ENCODE results near the gene UCK2.
A peak's percentile ranks its signal among the peaks of the same experiment; 100 is the strongest.

The UCK2 gene

GRCh38 chr1:165826565-165827267 lies 698 bp upstream of the UCK2 start:
- no peaks in the 10 kb centered on the region for H3K9me3 Mint-ChIP-seq

GRCh38 chr1:165828103-165828668 lies 772 bp downstream of the UCK2 start:
- Mint-ChIP-seq H3K27me3 (no peaks in the 10 kb centered on the region), H3K4me3 (peak overlapping the region; percentile 99), H3K36me3 (ENCODE audit: low read depth) (peaks cover 15% of the 10 kb centered on the region), H3K27ac (peak overlapping the region; percentile 87), H3K4me1 (ENCODE audit: low read depth) (peaks cover 18% of the 10 kb centered on the region), H3K9me3 (no peaks in the 10 kb centered on the region)
- intact Hi-C loops (cut with micrococcal nuclease), result loop anchor here (5.0 kb wide), 2 partner anchors 44 to 131 kb away; partner anchors contain the start of gene ALDH9A1

More at GRCh38 chr1:165826565-165827267, 698 bp upstream of the UCK2 start:
- intact Hi-C loops (cut with micrococcal nuclease), result loop anchor here (1.0 to 5.0 kb wide), 4 partner anchors 46 to 129 kb away; partner anchors contain the start of genes ALDH9A1 and TMCO1
- Mint-ChIP-seq H3K36me3 (ENCODE audit: low read depth) (peaks cover 15% of the 10 kb centered on the region), H3K27ac (no peak overlapping the region), H3K4me1 (ENCODE audit: low read depth) (peaks cover 15% of the 10 kb centered on the region), H3K27me3 (no peaks in the 10 kb centered on the region), H3K4me3 (peak overlapping the region; percentile 99)

GRCh38 chr1:165828669-165829329 lies 1.4 kb downstream of the UCK2 start:
- peak overlapping the region; percentile 87 for H3K27ac Mint-ChIP-seq
- H3K4me3 Mint-ChIP-seq, result peak overlapping the region; percentile 99
- H3K4me1 Mint-ChIP-seq (ENCODE audit: low read depth), result peaks cover 22% of the 10 kb centered on the region
- H3K27me3 Mint-ChIP-seq, result no peaks in the 10 kb centered on the region
- intact Hi-C loops (cut with micrococcal nuclease), result loop anchor here (5.0 kb wide), 2 partner anchors 44 to 131 kb away; partner anchors contain the start of gene ALDH9A1
- H3K36me3 Mint-ChIP-seq (ENCODE audit: low read depth), result peaks cover 15% of the 10 kb centered on the region
- no peaks in the 10 kb centered on the region for H3K9me3 Mint-ChIP-seq

DNA sequence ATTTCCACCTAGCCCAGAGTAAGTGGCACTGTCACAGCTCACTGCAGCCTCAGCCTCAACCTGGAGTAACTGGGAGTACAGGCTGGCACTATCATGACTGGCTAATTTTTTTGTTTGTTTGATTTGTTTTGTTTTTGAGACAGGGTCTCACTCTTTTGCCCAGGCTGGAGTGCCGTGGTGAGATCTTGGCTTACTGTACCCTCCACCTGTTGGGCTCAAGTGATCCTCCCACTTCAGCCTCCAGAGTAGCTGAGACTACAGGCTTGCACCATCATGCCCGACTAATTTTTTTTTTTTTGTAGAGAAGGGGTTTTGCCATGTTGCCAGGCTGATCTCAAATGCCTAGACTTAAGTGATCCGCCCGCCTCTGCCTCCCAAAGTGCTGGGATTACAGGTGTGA lies 2.5 kb downstream of the UCK2 start:
- Mint-ChIP-seq H3K4me3 (no peak overlapping the region), H3K9me3 (no peaks in the 10 kb centered on the region), H3K27ac (no peak overlapping the region), H3K27me3 (no peaks in the 10 kb centered on the region), H3K36me3 (ENCODE audit: low read depth) (peaks cover 15% of the 10 kb centered on the region), H3K4me1 (ENCODE audit: low read depth) (peaks cover 22% of the 10 kb centered on the region)
- intact Hi-C loops (cut with micrococcal nuclease), result loop anchor here (5.0 kb wide), 2 partner anchors 42 to 133 kb away; partner anchors contain the start of gene ALDH9A1

GRCh38 chr1:165831146-165831545 lies 3.7 kb downstream of the UCK2 start:
- Mint-ChIP-seq H3K4me1 (ENCODE audit: low read depth) (peaks cover 22% of the 10 kb centered on the region), H3K27me3 (no peaks in the 10 kb centered on the region), H3K9me3 (no peaks in the 10 kb centered on the region), H3K27ac (no peak overlapping the region), H3K36me3 (ENCODE audit: low read depth) (peaks cover 15% of the 10 kb centered on the region), H3K4me3 (no peak overlapping the region)
- intact Hi-C loops (cut with micrococcal nuclease), result no loop called here

- Mint-ChIP-seq H3K27ac (peak overlapping the region; percentile 32), H3K27me3 (no peaks in the 10 kb centered on the region), H3K4me1 (ENCODE audit: low read depth) (peaks cover 38% of the 10 kb centered on the region), H3K4me3 (no peak overlapping the region), H3K9me3 (no peaks in the 10 kb centered on the region), H3K36me3 (ENCODE audit: low read depth) (peaks cover 10% of the 10 kb centered on the region)
- intact Hi-C loops (cut with micrococcal nuclease), result no loop called here
Measured at GRCh38 chr1:165832902-165833301, 5.5 kb downstream of the UCK2 start.

DNA sequence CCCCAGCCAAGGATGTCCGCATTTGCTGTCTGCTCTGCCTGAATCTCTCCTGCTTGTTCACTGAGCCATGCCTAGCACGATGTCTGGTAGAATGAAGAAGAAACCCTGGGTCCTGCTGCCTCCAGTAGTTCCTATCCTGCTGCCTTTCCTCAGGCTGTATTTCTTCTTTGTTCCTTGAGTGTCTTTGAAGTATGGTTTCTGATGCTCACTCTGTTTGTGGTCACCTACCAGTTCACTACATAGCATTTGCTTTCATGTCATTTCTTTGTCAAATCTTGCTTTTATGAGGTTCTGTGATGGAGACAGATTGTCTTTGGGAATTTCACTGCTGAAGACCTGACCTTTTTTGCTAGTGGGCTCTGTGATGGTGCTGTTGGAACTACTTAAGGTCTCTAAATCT lies 5.9 kb downstream of the UCK2 start:
- Mint-ChIP-seq H3K4me3 (no peak overlapping the region), H3K27ac (peak overlapping the region; percentile 32), H3K27me3 (no peaks in the 10 kb centered on the region), H3K4me1 (ENCODE audit: low read depth) (peaks cover 43% of the 10 kb centered on the region), H3K36me3 (ENCODE audit: low read depth) (peaks cover 10% of the 10 kb centered on the region), H3K9me3 (no peaks in the 10 kb centered on the region)
- intact Hi-C loops (cut with micrococcal nuclease), result no loop called here

GRCh38 chr1:165834229-165834628 lies 6.8 kb downstream of the UCK2 start:
- Mint-ChIP-seq H3K4me1 (ENCODE audit: low read depth) (peaks cover 41% of the 10 kb centered on the region), H3K27ac (no peak overlapping the region), H3K4me3 (no peak overlapping the region), H3K9me3 (no peaks in the 10 kb centered on the region), H3K27me3 (no peaks in the 10 kb centered on the region), H3K36me3 (ENCODE audit: low read depth) (peaks cover 5% of the 10 kb centered on the region)
- intact Hi-C loops (cut with micrococcal nuclease), result no loop called here

GRCh38 chr1:165834881-165835280 lies 7.5 kb downstream of the UCK2 start:
- intact Hi-C loops (cut with micrococcal nuclease), result no loop called here
- Mint-ChIP-seq H3K27ac (no peak overlapping the region), H3K36me3 (ENCODE audit: low read depth) (peaks cover 5% of the 10 kb centered on the region), H3K9me3 (no peaks in the 10 kb centered on the region), H3K4me3 (no peak overlapping the region), H3K27me3 (no peaks in the 10 kb centered on the region), H3K4me1 (ENCODE audit: low read depth) (peaks cover 39% of the 10 kb centered on the region)

- H3K27ac Mint-ChIP-seq, result peak overlapping the region; percentile 45
- H3K4me1 Mint-ChIP-seq (ENCODE audit: low read depth), result peaks cover 42% of the 10 kb centered on the region
- peaks cover 5% of the 10 kb centered on the region for H3K36me3 Mint-ChIP-seq (ENCODE audit: low read depth)
- no peaks in the 10 kb centered on the region for H3K9me3 Mint-ChIP-seq
- intact Hi-C loops (cut with micrococcal nuclease), result no loop called here
- no peaks in the 10 kb centered on the region for H3K27me3 Mint-ChIP-seq
- H3K4me3 Mint-ChIP-seq, result no peak overlapping the region
Measured at GRCh38 chr1:165836664-165837482, 9.5 kb downstream of the UCK2 start.

DNA sequence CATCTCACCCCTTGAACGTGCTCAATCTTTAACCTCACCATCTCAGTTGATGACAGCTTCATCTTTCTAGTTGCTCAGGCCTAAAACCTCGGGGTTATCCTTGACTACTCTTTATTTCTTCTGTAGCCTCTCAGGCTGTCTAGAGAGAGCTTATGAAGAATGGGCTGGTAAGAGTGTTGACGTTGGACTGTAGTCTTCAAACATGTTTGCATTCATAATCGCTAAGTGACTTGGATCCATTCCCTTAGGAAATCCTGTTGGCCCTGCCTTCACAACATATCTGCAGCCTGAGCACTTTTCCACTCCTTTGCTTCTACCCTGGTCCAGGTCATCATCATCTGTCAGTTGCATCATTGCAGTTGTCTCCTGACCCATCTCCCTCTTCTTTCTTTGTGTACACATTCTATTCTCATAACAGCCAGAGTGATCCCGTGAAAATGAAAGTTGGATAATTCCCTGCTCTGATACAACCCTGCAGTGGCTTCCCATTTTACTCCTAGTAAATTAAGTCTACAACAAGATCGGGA lies 10.5 kb downstream of the UCK2 start:
- peaks cover 53% of the 10 kb centered on the region for H3K4me1 Mint-ChIP-seq (ENCODE audit: low read depth)
- H3K4me3 Mint-ChIP-seq, result no peak overlapping the region
- H3K27ac Mint-ChIP-seq, result no peak overlapping the region

GRCh38 chr1:165840423-165840822 lies 13.0 kb downstream of the UCK2 start:
- peaks cover 53% of the 10 kb centered on the region for H3K4me1 Mint-ChIP-seq (ENCODE audit: low read depth)

More for the DNA sequence above, 10.5 kb downstream of the UCK2 start:
- H3K27me3 Mint-ChIP-seq, result no peaks in the 10 kb centered on the region
- intact Hi-C loops (cut with micrococcal nuclease), result no loop called here
- no peaks in the 10 kb centered on the region for H3K9me3 Mint-ChIP-seq
- peaks cover 5% of the 10 kb centered on the region for H3K36me3 Mint-ChIP-seq (ENCODE audit: low read depth)

DNA sequence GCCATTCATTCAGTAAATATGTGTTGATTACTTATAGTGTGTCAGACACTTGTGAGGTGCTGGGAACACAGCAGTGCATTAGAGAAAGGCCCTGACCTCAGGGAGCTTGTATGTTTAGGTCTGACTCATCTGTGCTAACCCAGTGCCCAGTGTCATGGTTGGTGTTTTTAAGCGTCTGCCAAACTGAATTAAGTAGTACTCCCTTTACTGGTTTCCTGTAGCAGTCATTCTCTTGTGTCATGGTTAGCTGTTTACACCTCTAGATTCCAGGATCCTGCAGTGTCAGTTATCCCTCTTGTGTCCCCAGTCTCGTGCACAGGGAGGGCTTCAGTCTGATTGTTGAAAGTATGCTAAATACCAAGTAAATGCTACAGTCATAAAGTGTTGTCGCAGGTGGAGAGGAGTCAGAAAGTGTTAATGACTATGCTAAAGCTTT lies 14.2 kb downstream of the UCK2 start:
- no peaks in the 10 kb centered on the region for H3K9me3 Mint-ChIP-seq
- H3K27me3 Mint-ChIP-seq, result no peaks in the 10 kb centered on the region
- peaks cover 50% of the 10 kb centered on the region for H3K4me1 Mint-ChIP-seq (ENCODE audit: low read depth)
- peaks cover 5% of the 10 kb centered on the region for H3K36me3 Mint-ChIP-seq (ENCODE audit: low read depth)
- no peak overlapping the region for H3K27ac Mint-ChIP-seq
- intact Hi-C loops (cut with micrococcal nuclease), result no loop called here
- no peak overlapping the region for H3K4me3 Mint-ChIP-seq

More at GRCh38 chr1:165840423-165840822, 13.0 kb downstream of the UCK2 start:
- no peaks in the 10 kb centered on the region for H3K9me3 Mint-ChIP-seq
- intact Hi-C loops (cut with micrococcal nuclease), result no loop called here
- no peak overlapping the region for H3K27ac Mint-ChIP-seq
- H3K27me3 Mint-ChIP-seq, result no peaks in the 10 kb centered on the region
- H3K36me3 Mint-ChIP-seq (ENCODE audit: low read depth), result peaks cover 5% of the 10 kb centered on the region
- H3K4me3 Mint-ChIP-seq, result no peak overlapping the region
